Activated naive CD4-positive, alpha-beta T cell treated with anti-CD3 and anti-CD28 coated beads, Interleukin-2, amount 50 U/mL, for 16 hours (primary cell): ENCODE results near the gene FBXO9.

Experiments
- DNase-seq: peaks from one replicate; pipeline ENCODE4 v3.0.0-alpha.2; 2020

The FBXO9 gene

GRCh38 chr6:53142810-53143209, 77.6 kb downstream of the FBXO9 start:
- DNase-seq: no peak

- DNase-seq: no peak
Measured at GRCh38 chr6:53143710-53144109, 78.5 kb downstream of the FBXO9 start.

- DNase-seq: no peak
Measured at GRCh38 chr6:53144802-53145201, 79.6 kb downstream of the FBXO9 start.

GRCh38 chr6:53148684-53149083, 83.5 kb downstream of the FBXO9 start, which contains the start of gene GCM1:
GCM1 (minus strand) TSS chr6:53148841; CDS start chr6:53145632, 3,209 bp downstream.
- DNase-seq: no peak
